WERI-Rb-1 (cell line): ENCODE data around the gene TXNL1.

Experiments
- DNase-seq: peaks from one replicate; pipeline ENCODE4 v3.0.0-alpha.2; 2020
- H3K27ac ChIP-seq: fragments of 250-450 bp; sonication (Bioruptor Pico); 2 replicates; pipeline ENCODE4 v1.5.1; 2020; ENCODE audit warnings: mild to moderate bottlenecking, moderate library complexity
- H3K27me3 ChIP-seq: fragments of 250-450 bp; sonication (Bioruptor Pico); 2 replicates; pipeline ENCODE4 v1.5.1; 2021; ENCODE audit warnings: mild to moderate bottlenecking, low read depth, moderate library complexity; ENCODE audit not compliant: insufficient read depth, severe bottlenecking
- H3K36me3 ChIP-seq: fragments of 250-450 bp; sonication (Bioruptor Pico); 2 replicates; pipeline ENCODE4 v1.5.1; 2020; ENCODE audit warnings: mild to moderate bottlenecking, moderate library complexity
- H3K4me3 ChIP-seq: 2 replicates; pipeline ENCODE4 v1.5.1; 2011; ENCODE audit warnings: low read depth, mild to moderate bottlenecking, control low read depth, low read length
- H3K9me3 ChIP-seq: fragments of 250-450 bp; sonication (Bioruptor Pico); 2 replicates; pipeline ENCODE4 v1.5.1; 2021; ENCODE audit warnings: mild to moderate bottlenecking, moderate library complexity; ENCODE audit not compliant: severe bottlenecking
- CTCF ChIP-seq: IDR thresholded peaks from 2 replicates; pipeline ENCODE4 v1.5.1; 2011; ENCODE audit warnings: low read depth, mild to moderate bottlenecking, control low read depth, inconsistent platforms, low read length

TXNL1 gene

GRCh38 chr18:56638232-56639103 is at the start of gene TXNL1:
TSS of gene TXNL1 (minus strand) at chr18:56638592. CDS start at chr18:56638440, 152 bp downstream.
- no peaks in the 10 kb centered on the region for H3K27me3 ChIP-seq
- H3K4me3 ChIP-seq = peak within 1 kb of the TSS; percentile 64
- peak within 1 kb of the TSS; percentile 96 for H3K27ac ChIP-seq
- peak; percentile 100 for DNase-seq
- TF ChIP-seq CTCF = no peak
- H3K36me3 ChIP-seq = peaks cover 31% of the 10 kb centered on the region
- no peaks in the 10 kb centered on the region for H3K9me3 ChIP-seq

DNA sequence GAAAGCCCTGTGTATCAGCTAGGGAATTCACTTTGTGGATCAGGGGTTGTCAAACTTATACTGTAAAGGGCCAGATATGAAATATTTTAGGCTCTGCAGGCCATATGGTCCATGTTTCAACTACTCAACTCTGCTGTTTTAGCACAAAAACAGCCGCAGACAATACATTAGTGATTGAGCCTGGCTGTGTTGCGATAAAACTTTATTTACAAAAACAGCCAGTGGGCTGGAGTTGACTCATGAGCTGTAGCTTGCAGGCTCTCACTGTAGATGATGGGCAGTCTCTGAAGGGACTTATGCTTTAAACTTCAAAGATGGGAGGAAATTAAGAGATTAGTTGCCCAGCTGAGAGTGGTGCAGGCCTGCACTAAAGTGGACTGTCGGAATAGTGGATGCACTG is 45.9 kb upstream of the TXNL1 start:
- no peak for TF ChIP-seq CTCF

GRCh38 chr18:56678836-56679565 is 40.6 kb upstream of the TXNL1 start:
- no peaks in the 10 kb centered on the region for H3K27me3 ChIP-seq
- DNase-seq = no peak
- no peaks in the 10 kb centered on the region for H3K9me3 ChIP-seq
- peaks cover 9% of the 10 kb centered on the region for H3K36me3 ChIP-seq
- no peak overlapping the region for H3K27ac ChIP-seq
- no peak overlapping the region for H3K4me3 ChIP-seq
- no peak for TF ChIP-seq CTCF

More for the DNA sequence above, 45.9 kb upstream of the TXNL1 start:
- H3K36me3 ChIP-seq = peaks cover 15% of the 10 kb centered on the region
- H3K27me3 ChIP-seq = no peaks in the 10 kb centered on the region
- no peak for DNase-seq
- H3K4me3 ChIP-seq = no peak overlapping the region
- H3K27ac ChIP-seq = no peak overlapping the region
- H3K9me3 ChIP-seq = no peaks in the 10 kb centered on the region

DNA sequence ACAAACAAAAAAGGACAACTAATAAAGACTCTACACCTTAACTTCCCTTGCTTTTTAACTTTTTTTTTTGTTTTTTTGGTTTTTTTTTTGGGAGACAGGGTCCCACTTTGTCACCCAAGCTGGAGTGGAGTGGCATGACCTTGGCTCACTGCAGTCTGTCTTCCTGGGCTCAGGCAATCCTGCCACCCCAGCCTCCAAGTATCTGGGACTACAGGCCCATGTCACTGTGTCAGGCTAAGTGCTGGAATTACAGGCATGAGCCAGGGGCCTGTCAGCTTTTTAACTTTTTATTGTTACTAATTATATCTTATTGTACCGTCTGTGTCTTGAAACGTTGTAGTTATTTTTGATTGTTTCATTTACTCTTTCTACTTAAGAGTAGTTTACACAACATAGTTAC is 38.2 kb upstream of the TXNL1 start:
- Histone ChIP-seq H3K9me3 (no peaks in the 10 kb centered on the region), H3K27me3 (no peaks in the 10 kb centered on the region), H3K4me3 (no peak overlapping the region), H3K36me3 (peaks cover 8% of the 10 kb centered on the region), H3K27ac (no peak overlapping the region)
- no peak for TF ChIP-seq CTCF
- DNase-seq = no peak

- H3K27ac ChIP-seq = no peak overlapping the region
- H3K36me3 ChIP-seq = peaks cover 8% of the 10 kb centered on the region
- no peaks in the 10 kb centered on the region for H3K9me3 ChIP-seq
- no peak overlapping the region for H3K4me3 ChIP-seq
- H3K27me3 ChIP-seq = no peaks in the 10 kb centered on the region
- DNase-seq = no peak
- TF ChIP-seq CTCF = no peak
These were observed 34.6 kb upstream of the TXNL1 start for GRCh38 chr18:56672981-56673380.
